ENCODE results near the gene TANGO2.

The TANGO2 gene

GRCh38 chr22:20109411-20110358 is 88.8 kb downstream of the TANGO2 start:
- no peak for DNase-seq

DNA sequence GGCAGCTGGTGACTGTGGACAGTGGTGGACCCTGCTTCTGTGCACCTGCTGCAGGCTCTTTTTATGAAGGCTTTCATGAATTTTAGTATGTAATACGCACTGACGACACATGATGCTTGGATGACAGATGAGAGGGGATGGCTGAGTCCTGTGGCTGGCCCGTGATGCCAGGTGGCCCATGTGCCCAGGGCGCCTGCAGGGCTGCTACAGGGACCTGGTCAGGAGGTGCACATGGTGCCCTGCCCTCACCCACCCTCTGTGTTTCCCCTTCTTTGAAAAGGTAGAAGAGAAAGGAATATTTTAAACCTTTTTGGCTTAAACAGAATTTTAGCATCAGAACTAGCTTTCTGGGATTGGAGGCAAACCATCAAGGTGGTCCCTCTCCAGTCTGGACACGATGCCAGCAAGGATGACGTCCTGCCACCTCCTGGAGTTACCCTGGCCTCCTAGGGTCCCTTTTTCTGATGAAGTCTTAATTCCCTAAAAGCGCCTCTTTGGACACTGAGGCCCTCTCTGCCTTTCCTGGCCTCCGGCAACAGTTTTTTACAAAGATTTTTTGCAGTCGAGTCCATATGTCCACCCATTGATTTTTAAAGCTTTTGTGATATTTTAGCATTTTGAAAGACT is 89.6 kb downstream of the TANGO2 start:
- no peak for DNase-seq

DNA sequence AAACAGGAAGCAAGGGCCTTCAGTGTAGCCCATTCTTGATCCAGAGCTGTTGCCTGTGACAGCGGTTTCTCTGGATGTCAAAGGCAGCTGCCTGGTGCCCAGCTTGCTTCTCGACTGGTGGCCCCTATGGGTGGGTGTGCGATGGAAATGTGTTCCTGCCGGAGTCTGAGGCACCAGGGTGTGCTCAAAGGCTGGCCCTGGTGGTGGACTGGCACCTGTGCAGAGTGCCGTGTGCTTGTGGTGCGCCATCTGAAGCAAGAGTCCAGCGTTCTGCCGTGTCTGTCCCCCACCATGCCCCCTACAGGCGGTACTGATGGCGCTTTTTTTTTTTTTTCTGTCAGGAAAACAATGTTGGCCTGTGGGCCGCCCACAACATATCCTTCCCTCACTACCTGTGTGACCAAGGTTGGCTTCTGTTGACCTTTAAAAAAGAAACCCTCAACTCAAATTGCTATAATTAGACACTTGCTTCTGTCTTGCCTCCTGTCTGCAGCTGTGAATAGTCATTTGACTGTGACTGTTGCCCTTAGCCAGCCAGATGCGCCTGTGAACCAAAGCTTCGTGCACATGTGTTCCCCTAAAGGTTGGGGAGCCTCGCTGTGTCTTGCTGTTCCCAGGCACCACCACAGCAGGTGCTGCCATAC is 90.3 kb downstream of the TANGO2 start:
- peak; percentile 43 for DNase-seq

DNA sequence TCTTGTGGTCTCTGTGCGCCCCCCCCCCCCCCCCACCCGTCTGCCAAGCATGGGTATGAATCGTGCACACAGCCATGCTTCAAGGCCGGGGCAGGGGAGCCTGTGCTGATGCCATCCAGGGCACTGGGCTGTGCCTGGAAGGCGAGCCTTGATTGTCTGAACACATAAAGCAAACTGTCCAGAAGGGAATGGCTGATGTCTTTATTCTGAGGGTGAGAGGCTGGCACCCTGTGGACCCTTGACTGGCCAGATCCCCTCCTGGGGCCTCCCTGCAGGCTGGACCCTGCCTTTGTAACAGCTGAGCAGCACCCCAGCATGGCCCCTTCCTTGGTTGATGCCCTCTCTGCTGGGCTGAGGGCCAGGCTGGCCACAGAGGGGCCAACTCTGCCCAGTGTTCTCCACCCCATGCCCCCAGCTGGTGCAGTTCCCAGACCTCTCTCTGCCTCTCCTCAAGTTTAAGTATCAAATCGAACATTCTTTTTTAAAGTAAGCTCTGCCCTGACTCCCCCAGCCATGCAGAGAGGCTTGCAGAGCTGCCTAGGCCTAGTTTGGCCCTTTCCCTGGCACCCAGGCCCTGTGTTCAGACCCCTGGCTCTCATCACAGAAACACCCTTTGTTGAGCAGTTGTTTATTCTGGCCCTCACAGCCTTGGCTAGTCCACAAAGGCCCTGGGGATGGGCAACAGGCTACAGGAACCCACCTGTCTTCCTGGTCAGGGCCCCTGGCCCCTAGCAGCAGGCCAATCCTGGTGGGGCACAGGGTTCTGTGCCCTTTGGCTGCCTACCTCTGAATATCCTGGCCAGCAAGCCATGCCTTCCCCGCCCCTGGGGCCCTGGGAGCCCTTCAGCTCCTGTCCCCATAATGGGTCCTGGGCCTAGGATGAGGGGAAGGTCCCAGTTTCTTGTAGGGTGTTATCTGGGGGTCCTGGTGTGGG is 91.0 kb downstream of the TANGO2 start:
- DNase-seq, result no peak

- no peak for DNase-seq
Observed at GRCh38 chr22:20112623-20113511, 92.0 kb downstream of the TANGO2 start.

GRCh38 chr22:20113551-20114310 is 92.8 kb downstream of the TANGO2 start:
- DNase-seq, result no peak

DNA sequence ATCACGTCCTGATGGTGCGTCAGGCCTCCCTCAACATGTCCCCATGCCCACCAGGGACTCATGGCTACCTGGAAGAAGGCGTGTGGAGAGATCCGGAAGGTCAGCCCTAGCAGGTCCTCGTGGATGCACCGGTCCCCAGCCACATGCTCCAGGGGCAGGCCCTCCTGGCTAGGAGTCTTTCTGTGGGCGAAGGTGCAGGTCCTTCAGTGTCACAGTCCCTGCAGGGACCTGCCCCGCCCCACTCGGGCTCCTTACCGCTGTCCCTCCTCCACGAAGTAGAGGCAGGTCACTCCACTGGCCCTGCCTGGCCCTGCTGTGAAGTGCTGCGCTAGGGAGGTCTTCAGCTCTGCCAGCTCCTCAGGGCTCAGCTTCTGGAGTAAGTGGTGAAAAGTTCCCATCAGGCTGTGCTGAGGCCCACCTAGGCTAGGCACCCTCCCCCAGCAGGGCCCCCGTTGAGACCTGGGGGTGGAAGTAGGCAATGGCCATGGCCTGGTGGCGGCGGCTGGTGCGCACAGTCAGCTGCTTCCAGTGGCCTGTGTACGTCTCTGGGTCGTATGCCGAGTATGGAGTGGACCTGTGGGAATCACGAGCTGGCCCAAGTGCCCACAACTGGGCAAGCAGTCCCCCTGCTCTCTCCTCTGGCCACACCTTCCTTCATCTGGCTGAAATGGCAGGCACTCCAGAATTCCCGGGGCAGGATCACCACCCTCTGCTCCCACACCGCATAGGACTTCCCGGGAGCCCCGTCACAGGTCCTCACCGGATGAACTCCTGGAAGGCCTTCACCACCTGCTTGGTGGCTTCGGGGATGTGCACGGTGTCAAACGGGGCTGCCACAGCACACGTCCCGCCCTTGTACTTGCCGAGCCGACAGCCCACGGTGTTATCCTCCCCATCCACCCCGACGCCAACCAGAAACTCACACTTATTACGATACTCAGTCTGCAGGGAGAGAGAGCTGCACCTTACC is 93.9 kb downstream of the TANGO2 start:
- DNase-seq, result no peak

GRCh38 chr22:20115691-20116375 is 94.9 kb downstream of the TANGO2 start, which contains the start of gene RANBP1:
TSS of gene RANBP1 (plus strand) at chr22:20116104. CDS start at chr22:20116185, 81 bp downstream.
- no peak for DNase-seq

DNA sequence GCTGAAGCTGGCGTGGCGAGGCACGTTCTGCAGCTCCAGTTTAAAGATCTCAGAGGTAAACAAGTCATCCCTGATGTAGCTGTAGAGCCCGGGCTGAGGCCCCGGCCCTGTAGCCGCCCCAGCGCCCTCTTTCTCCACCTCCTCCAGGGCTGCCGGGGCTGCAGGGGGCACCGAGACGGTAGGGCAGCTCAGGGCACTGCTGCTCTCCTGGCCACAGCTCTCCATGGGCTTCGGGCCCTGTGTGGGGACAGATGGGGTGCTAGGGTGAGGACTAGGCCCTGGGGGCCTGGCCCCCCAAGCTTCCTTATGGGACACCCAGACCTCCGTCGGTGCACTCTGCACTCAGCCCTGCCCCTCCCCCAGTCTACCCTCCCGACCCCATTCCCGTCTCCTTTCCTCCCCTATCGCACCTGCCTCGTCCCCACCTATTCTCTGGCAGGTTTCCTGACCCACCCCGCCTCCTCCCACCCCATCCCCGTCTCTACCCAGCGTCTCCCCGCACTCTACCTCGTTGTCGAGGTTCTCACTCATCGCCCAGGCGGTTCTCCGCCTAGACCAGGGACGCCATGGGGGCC is 95.6 kb downstream of the TANGO2 start:
- no peak for DNase-seq
